Gastrocnemius medialis (tissue), 4 donors: Measurements from ENCODE around the gene ITFG1. TPM values are rescaled to one million over a fixed set of nuclear protein-coding genes. Genes with fewer than 3 reads are reported as not detected.

ENCODE experiments used
- ATAC-seq, 2 donors: fragments of 150-250 bp; one replicate each; pipeline ENCODE4 v1.9.1; 2016
- DNase-seq, 2 donors: peaks; one replicate each; pipeline ENCODE4 v3.0.0-alpha.2; 2019
- H3K27ac ChIP-seq, 4 donors: fragments of 200-600 bp; sonication (generic); 1 replicate in 1 of 4; 2 replicates in 3 of 4; pipeline ENCODE4 v1.5.1; 2016 to 2018; ENCODE audit warnings: mild to moderate bottlenecking in 2 of 4, moderate library complexity in 1 of 4
- H3K27me3 ChIP-seq, 3 donors: fragments of 200-600 bp; sonication (generic) in 2 of 3; 1 replicate in 1 of 3; 2 replicates in 2 of 3; pipeline versions ENCODE4 v1.5.1 to v1.6.0; 2016 to 2019; ENCODE audit warnings: mild to moderate bottlenecking in 1 of 3, moderate library complexity in 1 of 3
- H3K36me3 ChIP-seq, 2 donors: fragments of 200-600 bp; sonication (generic) in 1 of 2; one replicate each; pipeline ENCODE4 v1.5.1; 2017 to 2018
- H3K4me1 ChIP-seq, 2 donors: fragments of 200-600 bp; sonication (generic) in 1 of 2; one replicate each; pipeline ENCODE4 v1.5.1; 2016 to 2017; ENCODE audit warnings: mild to moderate bottlenecking in 2 of 2
- H3K4me3 ChIP-seq, 4 donors: fragments of 200-600 bp; sonication (generic) in 3 of 4; 1 replicate in 1 of 4; 2 replicates in 3 of 4; pipeline ENCODE4 v1.5.1; 2016 to 2019; ENCODE audit warnings: mild to moderate bottlenecking in 2 of 4
- H3K9me3 ChIP-seq, 3 donors: fragments of 200-600 bp; sonication (generic) in 2 of 3; 1 replicate in 1 of 3; 2 replicates in 2 of 3; pipeline ENCODE4 v1.5.1; 2016 to 2019
- CTCF ChIP-seq, 5 experiments: fragments of 450-650 bp in 3 of 5; fragments of 200-600 bp in 2 of 5; sonication (generic) in 2 of 5; IDR thresholded peaks in 4 of 5; conservative IDR thresholded peaks in 1 of 5; 1 replicate in 4 of 5; 2 replicates in 1 of 5; pipeline ENCODE4 v1.5.1; 2016 to 2019; ENCODE audit warnings: antibody characterized with exemption in 5 of 5, mild to moderate bottlenecking in 3 of 5, moderate library complexity in 3 of 5
- POLR2A ChIP-seq, 2 donors: fragments of 450-650 bp; IDR thresholded peaks; one replicate each; pipeline ENCODE4 v1.6.1; 2017; ENCODE audit warnings: antibody characterized with exemption in 2 of 2, mild to moderate bottlenecking in 2 of 2, moderate library complexity in 2 of 2
- in situ Hi-C, 4 donors: fragments of 200-750 bp; cut with MboI; loops; one replicate each; pipeline versions ENCODE4 v1.15.0 to v1.8.0; 2017; ENCODE audit warnings: low sequenced_read_pairs in 4 of 4
- intact Hi-C: fragments of 100-400 bp; cut with DNase I; formaldehyde crosslinking; loops from one replicate; pipeline ENCODE4 v1.15.1; 2023; ENCODE audit warnings: low total_unique reads
- total RNA-seq, 4 donors: library from RNA; depleted of rRNA; stranded (reverse); fragments of >200 nt; gene quantifications; one replicate each; pipeline versions ENCODE4 v1.1.0 to v1.2.3, GENCODE V29; 2016

The ITFG1 gene
- total RNA-seq, 4 donors from 2014 or later: 20.9 to 37.3 (median 28.6) TPM

DNA sequence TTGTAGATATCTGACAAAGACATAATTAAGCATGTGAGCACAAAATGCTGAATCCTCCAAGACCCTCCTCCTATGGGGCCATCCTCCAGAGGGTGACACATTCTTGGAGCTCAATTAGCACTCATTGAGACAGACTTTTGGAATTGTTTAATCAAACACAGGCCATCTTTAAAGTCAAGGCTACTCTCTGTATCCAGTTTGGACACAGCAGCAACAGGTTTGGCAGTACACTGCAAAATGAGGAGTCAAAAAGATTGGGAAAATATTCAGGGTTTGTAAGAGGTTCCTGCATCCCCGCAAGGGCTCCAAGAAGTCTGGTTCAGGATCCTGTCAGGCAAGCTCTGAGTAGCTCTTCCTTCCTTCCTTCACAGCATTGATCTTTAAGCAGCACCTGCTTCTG lies 1.3 kb downstream of the ITFG1 start:
- ATAC-seq (no peak), DNase-seq (no peak)
- no peaks in the 10 kb centered on the region for H3K27me3 ChIP-seq
- H3K27ac ChIP-seq: peak overlapping the region; percentile 93 to 99 (median 96)
- peaks cover 0 to 8% of the 10 kb centered on the region in 2 donors for H3K36me3 ChIP-seq
- TF ChIP-seq CTCF (IDR thresholded peaks at IDR 0.05 in 4 of 5, conservative IDR thresholded peaks at IDR 0.05 in 1 of 5) (no peak), POLR2A (IDR thresholded peaks at IDR 0.05) (no peak)
- H3K4me3 ChIP-seq: peak overlapping the region; percentile 70 to 96 (median 92)
- peaks cover 41 to 46% of the 10 kb centered on the region in 2 donors for H3K4me1 ChIP-seq
- intact Hi-C loops: loop anchor here (2.0 to 5.0 kb wide), 2 partner anchors 63 to 317 kb away; partner anchors contain the start of gene NETO2
- in situ Hi-C loops: loop anchor here in 1 of 4 donors (25.0 kb wide), 1 partner anchor 703 kb away; the partner anchor contains the start of gene ABCC12
- H3K9me3 ChIP-seq: no peaks in the 10 kb centered on the region

GRCh38 chr16:47458331-47458730 lies 2.5 kb downstream of the ITFG1 start:
- Histone ChIP-seq H3K27ac (peak overlapping the region in 1 of 4 donors; percentile 96), H3K9me3 (no peaks in the 10 kb centered on the region), H3K36me3 (peaks cover 0 to 17% of the 10 kb centered on the region in 2 donors), H3K4me3 (no peak overlapping the region), H3K4me1 (peaks cover 28 to 34% of the 10 kb centered on the region in 2 donors), H3K27me3 (no peaks in the 10 kb centered on the region)
- intact Hi-C loops (no loop called here), in situ Hi-C loops (loop anchor here in 1 of 4 donors (25.0 kb wide), 1 partner anchor 704 kb away; the partner anchor contains the start of gene ABCC12)
- DNase-seq: no peak
- ATAC-seq: no peak
- TF ChIP-seq POLR2A (IDR thresholded peaks at IDR 0.05) (no peak), CTCF (IDR thresholded peaks at IDR 0.05 in 4 of 5, conservative IDR thresholded peaks at IDR 0.05 in 1 of 5) (no peak)

DNA sequence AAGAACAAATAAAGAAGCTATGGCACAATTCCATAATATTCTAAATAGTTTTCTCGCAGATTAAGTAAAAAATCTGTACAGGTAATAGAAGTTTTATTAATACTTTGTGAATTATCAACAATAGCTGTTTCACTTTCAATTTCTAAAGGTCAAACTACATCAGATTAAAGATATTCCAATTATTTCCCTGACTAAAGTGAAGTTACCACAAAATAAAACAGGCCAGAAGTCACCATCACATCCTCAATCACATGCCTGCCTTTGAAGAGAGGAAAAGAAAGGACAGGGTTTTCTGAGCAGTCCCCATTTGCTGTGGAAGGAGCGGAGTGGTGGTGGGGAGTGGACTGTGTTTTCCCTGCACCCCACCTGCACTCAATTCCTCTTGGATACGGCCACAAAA lies 11.1 kb downstream of the ITFG1 start:
- TF ChIP-seq POLR2A (IDR thresholded peaks at IDR 0.05) (no peak), CTCF (IDR thresholded peaks at IDR 0.05 in 4 of 5, conservative IDR thresholded peaks at IDR 0.05 in 1 of 5) (no peak)
- Histone ChIP-seq H3K9me3 (no peaks in the 10 kb centered on the region), H3K27me3 (no peaks in the 10 kb centered on the region), H3K4me1 (no peaks in the 10 kb centered on the region), H3K27ac (peak overlapping the region in 1 of 4 donors; percentile 12), H3K36me3 (peaks cover 0 to 46% of the 10 kb centered on the region in 2 donors), H3K4me3 (no peak overlapping the region)
- in situ Hi-C loops (loop anchor here in 1 of 4 donors (25.0 kb wide), 1 partner anchor 713 kb away; the partner anchor contains the start of gene ABCC12), intact Hi-C loops (no loop called here)
- no peak for ATAC-seq
- no peak for DNase-seq

- ATAC-seq: no peak
- DNase-seq: no peak
- Histone ChIP-seq H3K36me3 (peaks cover 0 to 43% of the 10 kb centered on the region in 2 donors), H3K4me3 (no peak overlapping the region), H3K27ac (no peak overlapping the region), H3K9me3 (no peaks in the 10 kb centered on the region), H3K27me3 (no peaks in the 10 kb centered on the region), H3K4me1 (no peaks in the 10 kb centered on the region)
- TF ChIP-seq CTCF (IDR thresholded peaks at IDR 0.05 in 4 of 5, conservative IDR thresholded peaks at IDR 0.05 in 1 of 5) (no peak), POLR2A (IDR thresholded peaks at IDR 0.05) (no peak)
- in situ Hi-C loops: no loop called here
- intact Hi-C loops: no loop called here
These were observed 11.9 kb downstream of the ITFG1 start for GRCh38 chr16:47448830-47449575.
